ENCODE measurements around the gene HUNK. TPM values are rescaled to one million over a fixed set of nuclear protein-coding genes. Genes with fewer than 3 reads are reported as not detected.

Gene HUNK
- total RNA-seq, 4 donors from 2014 or later = 0.12 to 1.5 (median 0.91) TPM

GRCh38 chr21:31920275-31920674 is 47.5 kb downstream of the HUNK start:
- ATAC-seq (ENCODE audit: low FRiP score) (no peak), DNase-seq (ENCODE audit: low spot score) (no peak)
- TF ChIP-seq, protein P1, sequence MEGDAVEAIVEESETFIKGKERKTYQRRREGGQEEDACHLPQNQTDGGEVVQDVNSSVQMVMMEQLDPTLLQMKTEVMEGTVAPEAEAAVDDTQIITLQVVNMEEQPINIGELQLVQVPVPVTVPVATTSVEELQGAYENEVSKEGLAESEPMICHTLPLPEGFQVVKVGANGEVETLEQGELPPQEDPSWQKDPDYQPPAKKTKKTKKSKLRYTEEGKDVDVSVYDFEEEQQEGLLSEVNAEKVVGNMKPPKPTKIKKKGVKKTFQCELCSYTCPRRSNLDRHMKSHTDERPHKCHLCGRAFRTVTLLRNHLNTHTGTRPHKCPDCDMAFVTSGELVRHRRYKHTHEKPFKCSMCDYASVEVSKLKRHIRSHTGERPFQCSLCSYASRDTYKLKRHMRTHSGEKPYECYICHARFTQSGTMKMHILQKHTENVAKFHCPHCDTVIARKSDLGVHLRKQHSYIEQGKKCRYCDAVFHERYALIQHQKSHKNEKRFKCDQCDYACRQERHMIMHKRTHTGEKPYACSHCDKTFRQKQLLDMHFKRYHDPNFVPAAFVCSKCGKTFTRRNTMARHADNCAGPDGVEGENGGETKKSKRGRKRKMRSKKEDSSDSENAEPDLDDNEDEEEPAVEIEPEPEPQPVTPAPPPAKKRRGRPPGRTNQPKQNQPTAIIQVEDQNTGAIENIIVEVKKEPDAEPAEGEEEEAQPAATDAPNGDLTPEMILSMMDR (IDR thresholded peaks at IDR 0.05) = no peak

DNA sequence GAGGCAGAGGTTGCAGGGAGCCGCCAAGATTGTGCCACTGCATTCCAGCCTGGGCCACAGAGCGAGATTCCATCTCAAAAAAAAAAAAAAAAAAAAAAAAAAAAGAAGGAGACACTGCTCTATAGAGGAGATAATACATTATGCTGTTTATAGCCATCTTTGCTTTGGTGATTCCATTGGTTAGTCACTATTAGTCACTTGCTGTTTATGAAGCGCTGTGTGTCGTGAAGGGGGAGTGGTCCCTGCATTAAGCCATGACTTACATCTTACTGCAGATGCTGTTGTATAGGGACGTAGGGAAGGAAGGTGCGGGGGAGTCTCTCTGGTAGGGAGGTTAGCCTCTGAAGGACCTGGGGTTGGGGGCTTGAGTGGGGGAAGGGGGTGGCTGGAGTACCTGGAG is 48.3 kb downstream of the HUNK start:
- TF ChIP-seq, protein P1 (IDR thresholded peaks at IDR 0.05) = no peak
- DNase-seq (ENCODE audit: low spot score) (no peak), ATAC-seq (ENCODE audit: low FRiP score) (no peak)

DNA sequence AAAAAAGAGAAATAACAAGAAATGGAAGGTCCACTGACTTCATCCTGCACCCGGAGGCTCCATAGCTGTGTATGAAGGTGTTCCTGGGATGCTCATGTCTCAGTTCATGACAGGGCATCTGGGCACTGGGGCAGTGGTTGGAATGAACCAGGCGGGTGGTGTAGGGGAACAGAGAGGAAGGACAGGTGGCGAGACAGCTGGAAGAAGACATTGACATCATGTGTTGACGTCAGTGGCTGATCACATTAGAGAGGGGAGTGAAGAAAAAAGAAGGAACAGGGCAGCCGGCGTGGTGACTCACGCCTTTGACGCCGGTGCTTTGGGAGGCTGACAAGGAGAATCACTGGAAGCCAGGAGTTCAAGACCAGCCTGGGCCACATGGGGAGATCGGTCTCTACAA is 50.1 kb downstream of the HUNK start:
- TF ChIP-seq, protein P1 (IDR thresholded peaks at IDR 0.05) = no peak
- ATAC-seq (ENCODE audit: low FRiP score) (no peak), DNase-seq (ENCODE audit: low spot score) (no peak)

- ATAC-seq (ENCODE audit: low FRiP score) (no peak), DNase-seq (ENCODE audit: low spot score) (no peak)
- TF ChIP-seq, protein P1 (IDR thresholded peaks at IDR 0.05) = no peak
Measured at GRCh38 chr21:31923756-31924155, 50.9 kb downstream of the HUNK start.

GRCh38 chr21:31924548-31924947 is 51.7 kb downstream of the HUNK start:
- ATAC-seq (ENCODE audit: low FRiP score) = no peak
- TF ChIP-seq, protein P1 (IDR thresholded peaks at IDR 0.05) = no peak
- no peak for DNase-seq (ENCODE audit: low spot score)

GRCh38 chr21:31926498-31926897 is 53.7 kb downstream of the HUNK start:
- TF ChIP-seq, protein P1 (IDR thresholded peaks at IDR 0.05) = no peak
- ATAC-seq (ENCODE audit: low FRiP score) (no peak), DNase-seq (ENCODE audit: low spot score) (no peak)

- TF ChIP-seq, protein P1 (IDR thresholded peaks at IDR 0.05) = no peak
- no peak for ATAC-seq (ENCODE audit: low FRiP score)
Measured at GRCh38 chr21:31927689-31928353, 55.0 kb downstream of the HUNK start.

More at GRCh38 chr21:31927689-31928353, 55.0 kb downstream of the HUNK start:
- no peak for DNase-seq (ENCODE audit: low spot score)
